Hematopoietic multipotent progenitor cell treated with erythropoietin and hydrocortisone succinate and interleukin-3 and kit ligand, for 17 days (in vitro differentiated cells): ENCODE results near the gene OR2B6.

Experiments used
- DNase-seq: peaks from one replicate; pipeline ENCODE4 v3.0.0-alpha.2; 2015; ENCODE audit warnings: low spot score

The OR2B6 gene

DNA sequence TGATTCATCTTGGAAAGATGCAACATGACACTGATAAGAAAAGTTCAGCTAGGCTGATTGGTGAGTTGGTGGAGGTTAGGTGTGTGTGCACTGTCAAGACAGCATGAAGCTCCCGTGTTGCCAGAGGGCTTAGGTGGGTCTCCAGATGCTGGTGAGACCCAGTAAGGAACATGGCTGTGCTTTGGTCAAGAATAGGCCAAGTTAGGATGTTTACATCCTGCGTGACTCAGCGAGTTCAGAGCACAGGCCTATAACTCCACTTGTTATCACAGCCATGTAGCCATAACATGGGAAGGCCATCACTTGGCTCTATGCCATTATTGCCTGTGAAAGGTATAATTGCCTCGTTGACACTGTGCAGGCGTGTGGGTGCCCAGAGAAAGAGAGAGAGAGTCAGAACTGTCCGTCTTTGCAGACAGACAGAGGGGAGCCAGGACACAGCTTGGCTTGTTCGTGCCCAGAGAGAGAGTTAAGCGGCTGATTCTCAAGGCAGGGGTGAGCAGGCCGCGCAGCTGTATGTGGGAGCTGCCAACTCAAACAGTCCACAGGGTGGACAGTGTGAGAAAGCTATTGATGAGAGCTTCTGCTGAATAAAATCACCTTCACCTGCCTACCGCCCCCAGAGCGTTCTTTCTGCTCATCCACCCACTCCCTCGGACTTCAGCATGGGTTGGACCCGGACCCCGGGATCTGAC lies 43.5 kb downstream of the OR2B6 start:
- DNase-seq = peak; percentile 10

DNA sequence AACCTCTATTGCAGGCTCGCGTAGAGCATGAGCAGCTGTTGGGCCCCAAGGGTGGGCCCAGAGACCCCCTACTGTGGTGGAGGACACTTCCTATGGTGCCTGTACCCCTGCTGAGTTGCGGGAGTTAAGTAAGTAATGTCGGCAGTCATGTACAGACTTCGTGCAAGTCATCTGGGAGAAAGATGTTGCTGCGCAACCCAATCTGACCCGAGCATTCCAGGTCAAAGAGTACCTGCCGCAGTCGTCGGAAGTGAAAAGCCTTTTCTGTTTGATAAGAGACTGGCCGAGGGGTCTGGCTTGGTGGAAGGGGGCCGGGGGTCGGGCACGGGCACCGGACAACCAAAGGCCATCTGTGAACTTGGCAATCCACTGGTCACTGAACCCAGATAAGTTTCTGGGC lies 44.3 kb downstream of the OR2B6 start:
- no peak for DNase-seq

DNA sequence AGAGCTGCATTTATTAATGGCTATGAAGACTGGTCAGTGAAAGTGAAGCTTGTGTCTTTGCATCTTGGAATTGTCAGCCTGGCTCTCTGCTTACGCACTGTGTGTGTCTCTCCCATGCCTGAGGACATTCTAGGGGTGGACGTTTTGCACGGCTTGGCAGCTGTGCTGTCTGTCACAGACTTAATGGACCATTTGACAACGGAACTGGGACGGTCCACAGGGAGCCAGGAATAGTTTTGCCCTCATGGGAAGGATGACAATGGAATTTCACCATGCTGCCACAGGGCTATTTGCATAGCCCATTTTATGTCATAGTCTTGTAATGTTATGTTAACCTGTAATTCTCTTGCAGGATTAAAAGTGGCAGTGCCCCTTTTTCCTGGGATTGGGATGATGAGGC lies 44.7 kb downstream of the OR2B6 start:
- no peak for DNase-seq

DNA sequence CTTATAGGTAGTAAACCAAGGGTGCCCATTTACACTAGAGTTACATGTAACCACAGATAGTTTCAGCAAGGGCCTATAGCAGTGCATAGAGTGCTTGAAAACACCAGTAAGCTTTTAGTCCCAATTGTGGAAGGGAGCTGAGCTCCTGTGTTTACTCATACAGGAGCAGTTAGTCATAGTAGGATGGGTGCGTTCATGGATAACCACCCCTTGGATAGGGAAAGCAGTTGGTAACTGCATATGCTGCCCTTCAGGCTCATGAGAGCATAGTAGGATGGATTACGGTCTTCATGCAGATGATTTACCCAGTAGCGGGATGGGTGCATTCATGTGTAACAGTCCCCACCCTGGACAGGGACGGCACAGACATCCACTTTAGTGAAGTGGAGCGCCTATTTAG lies 45.1 kb downstream of the OR2B6 start:
- DNase-seq = no peak

DNA sequence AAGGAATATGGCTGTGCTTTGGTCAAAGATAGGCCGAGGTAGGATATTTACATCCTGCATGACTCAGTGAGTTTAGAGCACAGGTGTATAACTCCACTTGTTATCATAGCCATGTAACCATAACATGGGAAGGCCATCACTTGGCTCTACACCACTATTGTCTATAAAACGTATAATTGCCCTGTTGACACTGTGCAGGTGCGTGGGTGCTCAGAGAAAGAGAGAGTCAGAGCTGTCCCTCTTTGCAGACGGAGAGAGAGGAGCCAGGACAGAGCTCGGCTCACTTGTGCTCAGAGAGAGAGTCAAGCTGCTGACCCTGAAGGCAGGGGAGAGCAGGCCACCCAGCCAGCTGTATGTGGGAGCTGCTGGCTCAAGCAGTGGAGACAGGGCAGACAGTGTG lies 46.0 kb downstream of the OR2B6 start:
- DNase-seq = no peak

DNA sequence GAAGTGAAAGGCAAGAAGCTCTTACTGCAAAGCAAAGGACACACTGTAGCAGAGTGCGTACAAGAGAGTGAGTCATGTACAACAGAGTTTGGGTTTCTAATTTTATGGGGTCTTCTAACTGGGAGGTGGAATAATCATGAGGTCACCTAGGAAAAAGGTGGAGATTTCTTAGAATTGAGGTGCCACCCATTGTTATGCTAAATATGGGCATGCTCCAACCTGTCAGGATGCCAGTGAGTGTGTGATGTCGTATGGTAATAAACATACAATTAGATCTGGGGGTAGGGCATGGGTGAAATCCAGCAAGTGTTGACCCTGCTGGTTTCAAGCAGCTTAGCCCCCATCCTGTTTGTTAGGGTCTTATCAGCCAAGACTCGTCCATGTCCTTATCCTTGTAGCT lies 46.6 kb downstream of the OR2B6 start:
- no peak for DNase-seq

DNA sequence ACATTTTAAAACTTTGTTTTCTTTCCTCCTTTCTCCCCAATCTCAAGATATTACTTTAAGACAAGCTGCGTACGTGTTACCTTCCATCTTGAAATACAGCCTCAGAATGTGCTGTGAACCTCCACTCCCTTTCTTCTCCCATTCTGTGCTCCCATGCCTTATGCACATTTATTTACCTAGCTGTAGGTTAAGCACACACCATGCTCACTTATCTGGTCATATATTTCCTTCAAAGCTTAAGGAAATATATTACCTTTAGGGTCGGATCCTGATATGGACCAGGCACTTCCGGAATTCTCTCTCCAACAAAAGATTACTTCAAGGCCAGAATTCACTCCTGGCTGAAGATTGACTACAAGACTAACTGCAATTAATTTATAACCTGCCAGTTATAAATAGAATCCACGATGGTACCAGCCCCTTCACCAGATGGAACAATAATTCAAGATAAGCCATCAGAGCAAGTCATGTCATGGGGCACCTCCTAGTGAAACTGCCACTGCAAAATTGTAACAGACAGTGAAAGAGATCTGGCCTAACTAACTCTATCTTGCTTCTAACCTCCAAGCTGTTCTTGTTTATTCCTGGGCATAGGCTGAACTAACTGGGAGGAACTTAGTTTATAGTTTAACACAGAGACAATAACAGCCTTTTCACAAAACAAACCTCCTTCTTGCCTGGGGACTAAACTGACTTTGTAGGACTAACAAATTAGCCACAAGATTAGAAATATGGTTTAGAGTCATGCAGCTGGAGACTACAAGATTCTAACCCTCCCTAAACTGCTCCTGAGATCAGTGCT lies 47.5 kb downstream of the OR2B6 start:
- no peak for DNase-seq

DNA sequence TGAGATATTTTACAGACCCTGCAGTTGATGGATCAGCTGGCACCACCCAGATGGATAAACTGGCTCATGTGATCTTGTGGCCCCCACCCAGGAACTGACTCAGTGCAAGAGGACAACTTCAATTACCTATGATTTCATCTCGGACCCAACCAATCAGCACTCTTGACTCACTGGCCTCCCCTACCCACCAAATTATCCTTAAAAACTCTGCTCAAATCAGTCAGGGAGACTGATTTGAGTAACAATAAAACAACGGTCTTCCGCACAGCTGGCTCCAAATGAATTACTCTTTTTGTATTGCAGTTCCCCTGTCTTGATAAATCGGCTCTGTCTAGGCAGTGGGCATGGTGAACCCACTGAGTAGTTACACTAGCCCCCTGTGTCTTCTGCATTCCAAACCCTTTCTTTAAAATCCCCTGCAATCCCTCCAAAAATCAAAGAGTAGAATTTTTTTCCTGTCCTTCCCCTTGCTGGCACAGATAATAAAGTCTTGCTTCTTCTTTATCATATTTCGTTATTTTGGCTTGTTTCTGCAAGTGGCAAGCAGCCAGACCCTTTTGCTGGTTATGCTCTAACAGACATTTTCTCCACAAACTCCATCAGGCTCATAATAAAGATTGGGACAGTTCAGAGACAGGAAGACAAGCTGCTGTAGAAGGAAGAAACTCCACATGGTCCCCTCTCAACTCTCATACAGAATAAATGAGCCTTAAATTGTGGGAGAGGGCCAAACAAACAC lies 48.3 kb downstream of the OR2B6 start:
- DNase-seq = no peak

DNA sequence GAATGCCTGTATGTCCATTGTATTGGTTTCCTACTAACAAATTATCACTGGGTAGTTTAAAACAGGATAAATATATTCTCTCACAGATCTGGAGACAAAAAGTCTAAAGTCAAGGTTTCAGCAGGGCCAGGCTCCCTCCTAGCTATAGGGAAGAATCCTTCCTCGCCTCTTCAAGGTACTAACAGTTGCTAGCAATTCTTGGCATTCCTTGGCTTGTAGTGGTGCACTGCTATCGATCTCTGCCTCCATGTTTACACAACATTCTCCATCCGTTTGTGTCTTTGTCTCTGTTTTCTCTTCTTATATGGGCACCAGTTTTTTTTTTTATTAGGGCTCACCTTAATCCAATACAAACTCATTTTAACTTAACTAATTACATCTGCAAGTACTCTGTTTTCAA lies 48.9 kb downstream of the OR2B6 start:
- no peak for DNase-seq
